GM23338 (cell line): ENCODE measurements around the gene OTUD5. TPM values are rescaled to one million over a fixed set of nuclear protein-coding genes. Genes with fewer than 3 reads are reported as not detected.

ENCODE experiments used
- ATAC-seq: fragments of 200-7000 bp; cut with Tn5 transposase; 3 replicates; pipeline ENCODE4 v1.9.1; 2020
- DNase-seq: peaks from one replicate; pipeline ENCODE4 v3.0.0-alpha.2; 2015; ENCODE audit warnings: low spot score
- H2AFZ ChIP-seq: fragments of 200-600 bp; sonication (generic); 2 replicates; pipeline ENCODE4 v1.8.0; 2016; ENCODE audit warnings: antibody characterized with exemption, mild to moderate bottlenecking, moderate library complexity
- H3F3A ChIP-seq: fragments of 200-600 bp; sonication (generic); replicated peaks from 2 replicates; pipeline ENCODE4 v1.8.0; 2017; ENCODE audit warnings: antibody characterized with exemption, mixed run types, low read depth
- H3K27ac ChIP-seq: fragments of 200-600 bp; sonication (generic); 2 replicates; pipeline ENCODE4 v1.6.1; 2016; ENCODE audit warnings: low read depth
- H3K27me3 ChIP-seq: fragments of 200-600 bp; sonication (generic); 2 replicates; pipeline ENCODE4 v1.8.0; 2016; ENCODE audit warnings: mild to moderate bottlenecking, mixed run types, moderate library complexity; ENCODE audit not compliant: insufficient read depth
- H3K36me3 ChIP-seq: fragments of 200-600 bp; sonication (generic); 2 replicates; pipeline ENCODE4 v1.8.0; 2016; ENCODE audit warnings: mild to moderate bottlenecking; ENCODE audit not compliant: insufficient read depth
- H3K4me1 ChIP-seq: fragments of 200-600 bp; sonication (generic); 2 replicates; pipeline ENCODE4 v1.8.0; 2016; ENCODE audit warnings: mild to moderate bottlenecking, moderate library complexity; ENCODE audit not compliant: insufficient read depth
- H3K4me2 ChIP-seq: fragments of 200-600 bp; sonication (generic); 2 replicates; pipeline ENCODE4 v1.7.1; 2017; ENCODE audit warnings: mixed run types
- H3K4me3 ChIP-seq: fragments of 200-600 bp; sonication (generic); 2 replicates; pipeline ENCODE4 v1.6.1; 2016; ENCODE audit warnings: mixed run types
- H3K79me2 ChIP-seq: fragments of 200-600 bp; sonication (generic); replicated peaks from 2 replicates; pipeline ENCODE4 v1.8.0; 2017; ENCODE audit warnings: mild to moderate bottlenecking; ENCODE audit not compliant: insufficient read depth
- H3K9me2 ChIP-seq: fragments of 200-600 bp; sonication (generic); 2 replicates; pipeline ENCODE4 v1.8.0; 2017; ENCODE audit not compliant: insufficient read depth
- H4K20me1 ChIP-seq: fragments of 200-600 bp; sonication (generic); replicated peaks from 2 replicates; pipeline ENCODE4 v1.8.0; 2017; ENCODE audit warnings: mild to moderate bottlenecking; ENCODE audit not compliant: insufficient read depth
- H3K27ac Mint-ChIP-seq: 2 replicates; pipeline ENCODE4 v1.8.0; 2020; ENCODE audit warnings: inconsistent platforms, mild to moderate bottlenecking, moderate library complexity, mixed read lengths
- H3K27me3 Mint-ChIP-seq: 3 replicates; pipeline ENCODE4 v1.8.0; 2022; ENCODE audit warnings: low read depth, mild to moderate bottlenecking, moderate library complexity, mixed read lengths, inconsistent platforms; ENCODE audit not compliant: insufficient read depth, poor library complexity
- H3K36me3 Mint-ChIP-seq: 3 replicates; pipeline ENCODE4 v1.8.0; 2021; ENCODE audit warnings: low read depth, mild to moderate bottlenecking, inconsistent platforms, moderate library complexity, mixed read lengths
- H3K4me1 Mint-ChIP-seq: 3 replicates; pipeline ENCODE4 v1.8.0; 2020; ENCODE audit warnings: mild to moderate bottlenecking, inconsistent platforms, mixed read lengths
- H3K4me3 Mint-ChIP-seq: 3 replicates; pipeline ENCODE4 v1.8.0; 2021; ENCODE audit warnings: moderate library complexity, mild to moderate bottlenecking, inconsistent platforms, mixed read lengths
- H3K9me3 Mint-ChIP-seq: 3 replicates; pipeline ENCODE4 v1.8.0; 2020; ENCODE audit warnings: moderate library complexity, mild to moderate bottlenecking, inconsistent platforms, mixed read lengths
- CREB1 ChIP-seq: fragments of 250-450 bp; sonication (Bioruptor Pico); IDR thresholded peaks from 2 replicates; pipeline ENCODE4 v1.5.0; 2020; ENCODE audit warnings: low read depth, mild to moderate bottlenecking, moderate library complexity
- EZH2 ChIP-seq: fragments of 200-600 bp; sonication (generic); IDR thresholded peaks from one replicate; pipeline ENCODE4 v1.8.0; 2017; ENCODE audit warnings: antibody characterized with exemption, mild to moderate bottlenecking, low read depth; ENCODE audit not compliant: unreplicated experiment
- EZH2phosphoT487 ChIP-seq: fragments of 200-600 bp; sonication (generic); IDR thresholded peaks from one replicate; pipeline ENCODE4 v1.8.1; 2018; ENCODE audit warnings: antibody characterized with exemption; ENCODE audit not compliant: unreplicated experiment
- JUNB ChIP-seq: IDR thresholded peaks from one replicate; pipeline ENCODE4 v1.6.1; 2016; ENCODE audit warnings: antibody characterized with exemption; ENCODE audit not compliant: unreplicated experiment
- POLR2AphosphoS5 ChIP-seq: IDR thresholded peaks from 2 replicates; pipeline ENCODE4 v1.6.1; 2016; ENCODE audit warnings: antibody characterized with exemption, low read depth
- STAT1 ChIP-seq: IDR thresholded peaks from one replicate; pipeline ENCODE4 v1.6.1; 2016; ENCODE audit warnings: antibody characterized with exemption; ENCODE audit not compliant: unreplicated experiment
- ZNF331 ChIP-seq: fragments of 250-450 bp; sonication (Bioruptor Pico); IDR thresholded peaks from 2 replicates; pipeline ENCODE4 v1.5.0; 2020; ENCODE audit warnings: low read depth, mild to moderate bottlenecking, moderate library complexity
- ZNF462 ChIP-seq: fragments of 250-450 bp; sonication (Bioruptor Pico); IDR thresholded peaks from 2 replicates; pipeline ENCODE4 v1.5.0; 2020; ENCODE audit warnings: mild to moderate bottlenecking, moderate library complexity
- polyA plus RNA-seq: library from polyadenylated mRNA; unstranded; fragments of >200 nt; fragmentation: Nextera tagmentation; extraction: Ambion mirVana; gene quantifications from 2 replicates; pipeline ENCODE4 v1.2.1, GENCODE V29; 2016
- total RNA-seq: library from RNA; depleted of rRNA; stranded (reverse); fragments of >200 nt; shearing (Covaris generic); gene quantifications from 2 replicates; pipeline ENCODE4 v1.2.3, GENCODE V29; 2014
- TF ChIP-seq, protein P1 (sequence below): IDR thresholded peaks from 2 replicates; pipeline ENCODE4 v1.6.1; 2016; ENCODE audit warnings: antibody characterized with exemption
- TF ChIP-seq, protein P2 (sequence below), 2 experiments: fragments of 200-600 bp in 1 of 2; sonication (generic) in 1 of 2; conservative IDR thresholded peaks; 2 replicates each; pipeline versions ENCODE4 v1.5.1 to v1.6.1; 2016 to 2017; ENCODE audit warnings: antibody characterized with exemption in 2 of 2, low read depth in 2 of 2, mild to moderate bottlenecking in 2 of 2, moderate library complexity in 1 of 2

The OTUD5 gene
- total and polyA plus RNA-seq, 2 experiments from 2014 or later: 23.5 to 56.5 TPM

DNA sequence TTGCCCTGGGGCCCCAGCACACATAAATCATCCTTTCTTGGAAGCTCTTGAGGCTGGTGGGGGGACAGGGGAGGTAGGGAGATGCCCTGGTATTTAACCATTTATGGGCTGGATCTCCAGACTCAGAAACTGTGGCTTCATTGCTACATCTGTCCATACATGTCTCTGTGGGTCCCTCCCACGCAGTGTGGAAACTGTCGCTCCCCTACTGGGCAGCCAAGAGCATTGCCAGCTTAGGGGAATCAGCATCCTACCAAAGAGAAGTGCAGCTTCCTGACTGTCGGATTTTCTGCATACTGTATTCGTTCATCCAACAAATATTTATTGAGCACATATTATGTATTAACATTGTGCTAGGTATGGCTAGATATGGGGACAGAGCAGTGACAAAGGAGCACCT lies 41.0 kb upstream of the OTUD5 start (continued):
- TF ChIP-seq JUNB: no peak
- TF ChIP-seq, protein P1, sequence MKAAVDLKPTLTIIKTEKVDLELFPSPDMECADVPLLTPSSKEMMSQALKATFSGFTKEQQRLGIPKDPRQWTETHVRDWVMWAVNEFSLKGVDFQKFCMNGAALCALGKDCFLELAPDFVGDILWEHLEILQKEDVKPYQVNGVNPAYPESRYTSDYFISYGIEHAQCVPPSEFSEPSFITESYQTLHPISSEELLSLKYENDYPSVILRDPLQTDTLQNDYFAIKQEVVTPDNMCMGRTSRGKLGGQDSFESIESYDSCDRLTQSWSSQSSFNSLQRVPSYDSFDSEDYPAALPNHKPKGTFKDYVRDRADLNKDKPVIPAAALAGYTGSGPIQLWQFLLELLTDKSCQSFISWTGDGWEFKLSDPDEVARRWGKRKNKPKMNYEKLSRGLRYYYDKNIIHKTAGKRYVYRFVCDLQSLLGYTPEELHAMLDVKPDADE: no peak

DNA sequence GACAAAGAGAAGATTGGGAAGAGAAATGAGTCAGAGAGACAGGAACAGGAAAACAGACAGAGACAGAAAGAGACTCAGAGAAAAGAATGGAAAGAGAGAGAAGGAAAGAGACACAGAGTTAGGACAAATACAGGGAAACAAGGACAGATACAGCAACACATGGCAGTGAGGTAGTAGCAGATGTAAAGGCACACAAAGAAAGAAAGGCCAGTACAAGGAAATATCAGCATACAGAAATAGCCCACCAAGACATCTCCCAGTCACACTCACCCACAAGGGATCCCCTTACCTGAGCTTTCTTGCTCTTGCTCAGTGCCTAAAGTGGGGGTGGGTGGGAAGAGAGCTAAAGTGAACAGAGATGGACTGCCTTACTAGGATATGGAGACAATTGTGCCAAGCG lies 40.5 kb upstream of the OTUD5 start:
- H3K36me3 ChIP-seq: no peaks in the 10 kb centered on the region
- no peak overlapping the region for H2AFZ ChIP-seq
- no peak overlapping the region for H3K4me2 ChIP-seq
- H3K9me2 ChIP-seq: no peaks in the 10 kb centered on the region
- ATAC-seq (no peak), DNase-seq (no peak)
- H3K27ac Mint-ChIP-seq: no peak overlapping the region
- peaks cover 12% of the 10 kb centered on the region for H3K79me2 ChIP-seq
- peaks cover 6% of the 10 kb centered on the region for H3K27me3 Mint-ChIP-seq
- no peaks in the 10 kb centered on the region for H3K9me3 Mint-ChIP-seq
- TF ChIP-seq EZH2phosphoT487: no peak
- no peak for TF ChIP-seq CREB1
- TF ChIP-seq JUNB: no peak
- no peak for TF ChIP-seq EZH2
- TF ChIP-seq ZNF331: no peak
- TF ChIP-seq POLR2AphosphoS5: no peak
- no peak for TF ChIP-seq STAT1
- H3K4me3 ChIP-seq: no peak overlapping the region
- H3K4me1 Mint-ChIP-seq: peaks cover 8% of the 10 kb centered on the region; the same call in 2 of the 3 replicates
- H3K27ac ChIP-seq: no peak overlapping the region
- no peaks in the 10 kb centered on the region for H3K27me3 ChIP-seq
- H4K20me1 ChIP-seq: peaks cover 3% of the 10 kb centered on the region; the same call in 1 of the 2 replicates
- H3K36me3 Mint-ChIP-seq: peaks cover 67% of the 10 kb centered on the region
- no peaks in the 10 kb centered on the region for H3F3A ChIP-seq
- H3K4me1 ChIP-seq: no peaks in the 10 kb centered on the region
- no peak overlapping the region; the same call in 2 of the 3 replicates for H3K4me3 Mint-ChIP-seq

- Histone ChIP-seq H3K27ac (no peak overlapping the region), H4K20me1 (peaks cover 3% of the 10 kb centered on the region; the same call in 1 of the 2 replicates), H3K9me2 (no peaks in the 10 kb centered on the region), H3K27me3 (no peaks in the 10 kb centered on the region), H3K79me2 (peaks cover 12% of the 10 kb centered on the region), H2AFZ (no peak overlapping the region), H3K4me1 (no peaks in the 10 kb centered on the region), H3K36me3 (no peaks in the 10 kb centered on the region), H3K4me2 (no peak overlapping the region), H3K4me3 (no peak overlapping the region), H3F3A (no peaks in the 10 kb centered on the region)
- H3K27ac Mint-ChIP-seq: no peak overlapping the region
- H3K4me1 Mint-ChIP-seq: peaks cover 8% of the 10 kb centered on the region; the same call in 2 of the 3 replicates
- ATAC-seq: no peak
- DNase-seq: no peak
- H3K27me3 Mint-ChIP-seq: peaks cover 6% of the 10 kb centered on the region
- H3K4me3 Mint-ChIP-seq: no peak overlapping the region; the same call in 2 of the 3 replicates
- peaks cover 69% of the 10 kb centered on the region for H3K36me3 Mint-ChIP-seq
- no peaks in the 10 kb centered on the region for H3K9me3 Mint-ChIP-seq
- no peak for TF ChIP-seq JUNB
- TF ChIP-seq EZH2: no peak
- TF ChIP-seq, protein P2, sequence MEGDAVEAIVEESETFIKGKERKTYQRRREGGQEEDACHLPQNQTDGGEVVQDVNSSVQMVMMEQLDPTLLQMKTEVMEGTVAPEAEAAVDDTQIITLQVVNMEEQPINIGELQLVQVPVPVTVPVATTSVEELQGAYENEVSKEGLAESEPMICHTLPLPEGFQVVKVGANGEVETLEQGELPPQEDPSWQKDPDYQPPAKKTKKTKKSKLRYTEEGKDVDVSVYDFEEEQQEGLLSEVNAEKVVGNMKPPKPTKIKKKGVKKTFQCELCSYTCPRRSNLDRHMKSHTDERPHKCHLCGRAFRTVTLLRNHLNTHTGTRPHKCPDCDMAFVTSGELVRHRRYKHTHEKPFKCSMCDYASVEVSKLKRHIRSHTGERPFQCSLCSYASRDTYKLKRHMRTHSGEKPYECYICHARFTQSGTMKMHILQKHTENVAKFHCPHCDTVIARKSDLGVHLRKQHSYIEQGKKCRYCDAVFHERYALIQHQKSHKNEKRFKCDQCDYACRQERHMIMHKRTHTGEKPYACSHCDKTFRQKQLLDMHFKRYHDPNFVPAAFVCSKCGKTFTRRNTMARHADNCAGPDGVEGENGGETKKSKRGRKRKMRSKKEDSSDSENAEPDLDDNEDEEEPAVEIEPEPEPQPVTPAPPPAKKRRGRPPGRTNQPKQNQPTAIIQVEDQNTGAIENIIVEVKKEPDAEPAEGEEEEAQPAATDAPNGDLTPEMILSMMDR (conservative IDR thresholded peaks at IDR 0.05; ENCODE audit: low read depth in 2 of 2): no peak
- no peak for TF ChIP-seq ZNF462
- TF ChIP-seq EZH2phosphoT487: no peak
- TF ChIP-seq, protein P1: no peak
- TF ChIP-seq CREB1: no peak
- no peak for TF ChIP-seq POLR2AphosphoS5
Observed at GRCh38 chrX:48997455-48997854, 40.0 kb upstream of the OTUD5 start.
